Right renal pelvis (tissue), 4 donors: ENCODE measurements around the gene UGT1A6. TPM values are rescaled to one million over a fixed set of nuclear protein-coding genes. Genes with fewer than 3 reads are reported as not detected.
A peak's percentile ranks its signal among the peaks of the same experiment; 100 is the strongest.
"Not testable (repeated sequence)": the region's sequence is repeated elsewhere in the genome, so short reads cannot be mapped to it uniquely, and the experiment has no call there.

ENCODE experiments used
- DNase-seq, 4 donors: peaks; one replicate each; pipeline ENCODE4 v3.0.0-alpha.2; 2013; ENCODE audit warnings: low read depth in 4 of 4, low spot score in 3 of 4, missing footprints in 1 of 4
- polyA plus RNA-seq, 4 donors: library from polyadenylated mRNA; unstranded; fragments of 120-200 nt; gene quantifications; one replicate each; pipeline ENCODE4 v1.2.1, GENCODE V29; 2013; ENCODE audit not compliant: insufficient read length in 4 of 4

The UGT1A6 gene
- polyA plus RNA-seq, 4 donors, result 2.8 to 5.3 (median 3.6) TPM

DNA sequence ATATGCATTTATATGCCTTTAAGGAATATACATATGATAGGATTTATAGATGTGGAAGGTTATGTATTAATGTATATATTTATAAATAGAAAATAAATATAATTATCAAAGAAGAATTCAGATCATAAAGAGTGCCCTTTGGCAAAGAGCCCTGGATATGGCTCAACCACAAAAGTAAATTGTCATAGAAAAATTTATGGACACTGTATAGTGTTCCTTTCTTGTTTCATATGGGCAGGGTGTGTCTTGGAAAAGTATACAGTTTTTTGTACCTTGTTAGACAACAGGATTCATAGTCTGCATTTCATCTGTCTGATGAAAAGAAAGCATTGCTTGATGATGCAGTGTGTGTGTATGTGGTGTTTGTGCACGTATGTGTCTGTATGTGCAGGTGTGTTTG lies 8.1 kb upstream of the UGT1A6 start:
- DNase-seq, result no peak

DNA sequence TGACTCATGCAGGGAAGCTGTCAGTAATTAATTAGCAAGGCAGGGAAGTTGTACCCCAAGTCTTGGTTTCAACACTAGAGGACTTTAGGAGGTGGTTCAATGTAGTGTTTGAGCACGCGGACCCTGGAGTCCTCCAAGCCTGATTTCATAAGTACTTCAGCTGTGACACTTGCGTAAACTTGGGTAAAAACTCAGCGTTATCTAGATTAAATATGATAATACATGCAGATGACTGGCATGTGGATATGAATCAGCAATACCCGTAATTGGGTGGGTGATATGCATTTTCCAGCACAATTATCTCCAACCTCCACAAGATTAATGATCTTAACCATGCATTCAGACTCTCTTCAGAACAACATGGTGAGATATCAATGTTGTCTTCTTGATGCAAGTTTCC lies 5.8 kb upstream of the UGT1A6 start:
- no peak for DNase-seq

DNA sequence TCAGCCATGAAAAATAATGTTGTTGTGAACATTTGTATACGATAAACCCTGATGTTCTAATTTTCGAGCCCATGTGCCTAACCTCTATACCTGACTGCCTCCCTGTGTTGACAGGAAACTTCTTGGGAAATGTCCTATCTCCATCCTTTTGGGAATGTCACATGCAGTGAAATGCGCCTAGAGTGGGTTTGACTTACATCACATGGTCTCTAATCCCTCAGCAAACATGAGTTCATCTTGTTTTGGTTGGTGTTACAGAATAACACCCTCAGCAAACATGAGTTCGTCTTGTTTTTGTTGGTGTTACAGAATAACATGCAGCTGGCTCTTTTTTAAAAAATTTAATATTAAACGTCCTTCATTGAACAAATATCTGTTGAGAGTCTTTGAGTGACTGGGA lies 4.3 kb upstream of the UGT1A6 start:
- DNase-seq, result no peak

DNA sequence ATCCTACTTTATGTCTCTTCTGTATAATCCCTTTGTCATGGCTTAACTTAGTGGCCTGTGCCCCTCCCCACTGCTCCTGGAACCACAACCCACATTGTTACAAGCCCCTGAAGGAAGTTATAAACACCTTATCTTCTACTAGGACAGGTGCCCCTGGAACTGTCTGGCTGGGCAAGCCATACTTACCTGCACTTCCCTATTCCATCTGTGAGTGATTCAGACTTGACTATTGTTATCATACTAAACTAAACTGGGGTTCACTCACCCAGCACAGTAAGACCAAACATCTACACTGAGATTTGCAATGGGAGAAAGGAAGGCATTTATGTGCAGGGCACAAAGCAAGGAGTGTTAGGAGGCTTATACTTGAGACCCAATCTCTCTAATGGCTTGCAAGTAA lies 3.7 kb upstream of the UGT1A6 start:
- DNase-seq, result no peak

DNA sequence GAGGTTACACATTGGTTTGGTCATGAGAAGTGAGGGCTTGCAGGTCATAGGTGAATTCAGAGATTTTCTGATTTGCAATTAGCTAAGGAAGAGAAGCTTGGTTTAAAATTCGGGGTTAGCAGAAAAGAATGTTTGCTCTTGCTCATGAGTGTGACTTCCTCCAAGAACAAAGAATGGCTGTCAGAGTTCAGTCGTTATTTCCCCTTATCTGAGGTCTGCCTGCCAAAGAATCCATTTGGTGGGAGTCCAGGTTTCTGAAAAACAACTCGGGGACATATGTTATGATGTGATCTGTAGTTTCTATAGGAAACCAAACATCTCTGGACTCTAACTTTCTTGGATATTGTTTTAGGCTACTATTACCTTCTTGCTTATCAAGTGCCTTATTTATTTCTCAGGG lies 3.2 kb upstream of the UGT1A6 start:
- no peak for DNase-seq

- no peak for DNase-seq
Measured at GRCh38 chr2:233690444-233690843, 2.2 kb upstream of the UGT1A6 start.

DNA sequence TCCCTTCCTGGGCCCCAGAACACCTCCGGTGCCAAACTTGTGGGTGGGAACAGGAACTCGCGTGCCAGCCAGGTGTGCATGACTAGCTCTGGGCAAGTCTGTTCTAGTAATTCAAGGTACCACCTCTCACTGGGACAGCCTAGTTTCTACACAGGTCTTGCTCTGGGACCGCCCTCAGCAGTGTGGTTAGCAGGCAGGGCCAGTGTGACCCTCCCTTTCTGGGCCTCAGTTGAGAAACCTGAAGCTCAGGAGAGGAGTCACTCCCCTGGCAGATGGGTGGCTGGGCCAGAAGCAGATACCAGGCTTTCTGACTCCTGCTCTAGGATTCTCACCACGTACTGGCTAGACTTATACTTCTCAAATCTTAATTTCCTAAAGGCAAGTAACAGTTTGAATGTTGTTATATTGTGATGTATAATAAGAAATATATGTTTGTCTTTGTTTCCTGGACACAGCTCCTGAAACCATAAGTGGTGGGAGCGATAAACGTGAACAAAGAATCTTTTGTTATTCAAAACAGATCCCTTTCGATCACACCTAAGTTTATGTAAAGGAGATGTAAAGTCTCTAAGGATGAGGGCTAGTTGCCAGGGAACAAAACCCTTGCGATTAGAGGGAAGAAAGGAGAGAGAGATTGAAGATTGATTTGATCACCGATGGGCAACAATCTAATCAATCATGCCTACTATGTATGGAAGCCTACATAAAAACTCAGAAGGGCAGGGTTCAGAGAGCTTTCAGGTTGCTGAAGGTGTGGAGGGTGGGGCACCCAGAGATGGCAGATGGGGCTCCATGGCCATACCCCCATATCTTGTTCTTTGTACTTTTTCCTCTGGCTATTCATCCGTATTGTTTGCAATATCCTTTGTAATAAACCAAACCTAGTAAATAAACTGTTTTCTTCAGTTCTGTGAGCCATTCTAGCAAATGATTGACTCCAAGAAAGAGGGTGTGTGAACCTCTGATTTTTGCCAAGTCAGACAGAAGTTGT lies 952 bp upstream of the UGT1A6 start:
- DNase-seq, result no peak

DNA sequence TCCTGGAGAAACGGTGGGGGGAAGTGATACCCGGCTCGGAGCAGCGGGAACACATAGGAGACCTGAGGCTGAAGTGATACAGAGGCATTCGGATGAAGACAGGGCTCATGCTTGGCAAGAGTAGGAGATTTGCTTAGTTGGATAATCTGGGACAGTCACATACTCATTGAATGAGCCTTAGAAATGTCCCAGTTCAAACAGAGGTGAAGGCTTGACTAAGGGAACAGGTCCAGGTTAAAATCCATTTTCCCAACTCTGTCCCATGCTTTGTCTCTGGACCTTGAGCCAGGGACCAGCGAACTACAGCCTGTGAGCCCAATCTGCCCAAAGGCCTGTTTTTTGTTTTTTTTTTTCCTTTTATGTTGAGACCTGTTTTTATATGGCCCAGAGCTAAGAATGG lies 1.3 kb downstream of the UGT1A6 start:
- DNase-seq, result no peak

- DNase-seq, result no peak
Measured at GRCh38 chr2:233698740-233699139, 6.0 kb downstream of the UGT1A6 start.

GRCh38 chr2:233699424-233700027 lies 6.8 kb downstream of the UGT1A6 start:
- no peak for DNase-seq

DNA sequence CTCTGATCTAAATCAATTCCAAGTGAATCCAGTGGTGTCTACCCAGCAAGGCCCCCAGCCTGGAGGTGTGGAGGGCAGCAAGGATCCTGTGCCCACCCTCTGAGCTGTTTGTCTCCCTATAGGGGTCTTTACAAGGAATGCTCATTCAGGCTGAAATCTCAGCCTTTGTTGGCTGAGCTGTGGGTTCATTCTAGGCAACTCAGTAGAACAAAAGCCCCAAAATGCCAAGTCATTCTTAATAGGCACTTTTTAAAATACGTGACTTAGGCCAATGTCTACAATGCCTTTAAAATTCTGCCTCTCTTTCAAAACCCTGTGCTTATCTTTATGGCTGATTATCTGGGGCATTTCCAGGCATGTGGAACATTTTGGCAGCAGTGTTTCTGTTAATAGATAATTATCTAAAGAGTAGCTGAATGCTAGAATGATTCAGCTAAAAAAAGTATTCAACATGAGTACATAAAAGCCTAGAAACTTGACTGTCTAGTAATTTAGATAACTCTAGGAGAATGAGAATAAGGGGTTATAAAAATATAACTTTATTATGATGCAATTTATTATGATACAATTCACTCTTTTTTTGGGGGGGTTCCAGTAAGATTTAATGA lies 7.4 kb downstream of the UGT1A6 start:
- DNase-seq, result peak in 1 of 4 donors; percentile 29

DNA sequence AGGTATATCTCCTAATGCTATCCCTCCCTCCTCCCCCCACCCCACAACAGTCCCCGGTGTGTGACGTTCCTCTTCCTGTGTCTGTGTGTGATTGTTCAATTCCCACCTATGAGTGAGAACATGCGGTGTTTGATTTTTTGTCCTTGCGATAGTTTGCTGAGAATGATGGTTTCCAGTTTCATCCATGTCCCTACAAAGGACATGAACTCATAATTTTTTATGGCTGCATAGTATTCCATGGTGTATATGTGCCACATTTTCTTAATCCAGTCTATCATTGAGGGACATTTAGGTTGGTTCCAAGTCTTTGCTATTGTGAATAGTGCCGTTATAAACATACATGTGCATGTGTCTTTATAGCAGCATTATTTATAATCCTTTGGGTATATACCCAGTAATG lies 8.2 kb downstream of the UGT1A6 start:
- DNase-seq, result not testable (repeated sequence)

GRCh38 chr2:233702238-233702637 lies 9.5 kb downstream of the UGT1A6 start:
- no peak for DNase-seq

DNA sequence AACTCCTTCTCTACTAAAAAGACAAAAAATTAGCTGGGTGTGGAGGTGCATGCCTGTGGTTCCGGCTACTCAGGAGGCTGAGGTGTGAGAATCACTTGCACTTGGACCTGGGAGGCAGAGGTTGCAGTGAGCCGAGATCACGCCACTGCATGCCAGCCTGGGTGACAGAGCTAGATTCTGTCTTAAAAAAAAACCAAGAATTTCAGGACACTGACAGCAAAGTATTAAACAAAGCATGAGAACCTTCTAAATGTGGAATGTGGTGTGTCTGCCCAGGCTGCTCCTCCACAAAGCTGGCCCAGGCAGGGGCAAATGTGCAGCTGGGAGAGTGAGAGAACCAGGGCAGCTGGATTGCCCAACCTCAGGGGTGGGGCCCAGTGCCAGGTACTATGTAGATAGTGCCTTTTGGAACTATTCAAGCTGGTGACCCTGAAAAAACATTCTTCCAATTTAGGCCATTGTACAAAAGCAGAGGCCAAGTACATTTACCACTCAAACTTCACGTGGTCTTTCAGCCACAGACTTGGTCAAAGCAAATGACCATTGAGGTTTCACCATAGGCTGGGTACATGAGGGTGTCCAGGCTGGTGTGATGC lies 13.3 kb downstream of the UGT1A6 start:
- DNase-seq, result no peak

GRCh38 chr2:233706720-233707119 lies 14.0 kb downstream of the UGT1A6 start:
- DNase-seq, result no peak

- DNase-seq, result no peak
Measured at GRCh38 chr2:233707940-233708644, 15.4 kb downstream of the UGT1A6 start.

DNA sequence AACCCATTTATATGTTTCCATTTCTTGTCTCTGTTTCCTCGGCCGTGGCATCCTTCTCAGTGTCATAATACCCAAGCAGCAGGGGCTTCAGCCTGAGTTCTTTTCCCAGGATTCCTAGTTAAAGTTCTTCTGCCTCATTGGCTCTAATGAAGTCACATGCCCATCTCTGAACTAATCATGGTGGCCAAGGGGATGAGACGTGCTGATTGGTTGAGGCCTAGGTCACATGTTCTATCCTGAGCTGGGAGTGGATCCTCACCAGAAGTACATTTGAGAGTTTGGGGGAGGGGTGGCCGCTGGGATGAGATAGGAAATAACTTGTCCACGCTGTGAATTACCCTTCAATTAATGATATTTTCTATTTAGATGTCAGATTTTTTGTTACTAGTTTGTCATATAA lies 16.3 kb downstream of the UGT1A6 start:
- DNase-seq, result no peak

- DNase-seq, result peak in 3 of 4 donors; percentile 56 to 61 (median 60)
Measured at GRCh38 chr2:233711312-233712008, 18.8 kb downstream of the UGT1A6 start.

GRCh38 chr2:233712611-233713261 lies 20.0 kb downstream of the UGT1A6 start, which contains the start of gene UGT1A5:
TSS of gene UGT1A5 (plus strand) at chr2:233712907. CDS start at chr2:233712992, 85 bp downstream.
- DNase-seq, result no peak
